ENCODE data around the gene TOMM70. TPM values are rescaled to one million over a fixed set of nuclear protein-coding genes. Genes with fewer than 3 reads are reported as not detected.
A peak's percentile ranks its signal among the peaks of the same experiment; 100 is the strongest.

Gene TOMM70
- total and polyA plus RNA-seq, 2 of the 13 experiments (the other 11 are each of a cell fraction or from before 2014, with no cell fraction given): 27.0 to 77.2 TPM

GRCh38 chr3:100352296-100353231 is 48.3 kb downstream of the TOMM70 start (continued):
- TF ChIP-seq HMGXB4 (CRISPR knock-in tag; IDR thresholded peaks at IDR 0.05; ENCODE audit: borderline replicate concordance in 1 of 2, low read depth in 1 of 2): no peak
- no peak for TF ChIP-seq ONECUT2 (CRISPR knock-in tag; IDR thresholded peaks at IDR 0.05)
- TF ChIP-seq ZNF652 (CRISPR knock-in tag; IDR thresholded peaks at IDR 0.05; ENCODE audit: borderline replicate concordance, low read depth): peak; percentile 66; the same call in 1 of the 2 replicates
- TF ChIP-seq ARNT (IDR thresholded peaks at IDR 0.05): no peak
- TF ChIP-seq TMF1 (CRISPR knock-in tag; IDR thresholded peaks at IDR 0.05; ENCODE audit: low read depth): no peak
- TF ChIP-seq ZNF407 (CRISPR knock-in tag; IDR thresholded peaks at IDR 0.05; ENCODE audit: not compliant biosample characterization): no peak
- TF ChIP-seq ZNF691 (CRISPR knock-in tag; IDR thresholded peaks at IDR 0.05; ENCODE audit: borderline replicate concordance, low read depth): no peak
- no peak for TF ChIP-seq BCL3 (CRISPR knock-in tag; IDR thresholded peaks at IDR 0.05)
- TF ChIP-seq BATF2 (CRISPR knock-in tag; IDR thresholded peaks at IDR 0.05): no peak
